Stimulated activated CD8-positive, alpha-beta memory T cell treated with anti-CD3 and anti-CD28 coated beads, Interleukin-12 subunit alpha, Interleukin-12 subunit beta, amount 100 ng/mL, for 24 hours (primary cell): ENCODE measurements around the gene GNB1L.

Experiments
- DNase-seq: peaks from one replicate; pipeline ENCODE4 v3.0.0-alpha.2; 2020; ENCODE audit errors: extremely low read depth

GNB1L gene

DNA sequence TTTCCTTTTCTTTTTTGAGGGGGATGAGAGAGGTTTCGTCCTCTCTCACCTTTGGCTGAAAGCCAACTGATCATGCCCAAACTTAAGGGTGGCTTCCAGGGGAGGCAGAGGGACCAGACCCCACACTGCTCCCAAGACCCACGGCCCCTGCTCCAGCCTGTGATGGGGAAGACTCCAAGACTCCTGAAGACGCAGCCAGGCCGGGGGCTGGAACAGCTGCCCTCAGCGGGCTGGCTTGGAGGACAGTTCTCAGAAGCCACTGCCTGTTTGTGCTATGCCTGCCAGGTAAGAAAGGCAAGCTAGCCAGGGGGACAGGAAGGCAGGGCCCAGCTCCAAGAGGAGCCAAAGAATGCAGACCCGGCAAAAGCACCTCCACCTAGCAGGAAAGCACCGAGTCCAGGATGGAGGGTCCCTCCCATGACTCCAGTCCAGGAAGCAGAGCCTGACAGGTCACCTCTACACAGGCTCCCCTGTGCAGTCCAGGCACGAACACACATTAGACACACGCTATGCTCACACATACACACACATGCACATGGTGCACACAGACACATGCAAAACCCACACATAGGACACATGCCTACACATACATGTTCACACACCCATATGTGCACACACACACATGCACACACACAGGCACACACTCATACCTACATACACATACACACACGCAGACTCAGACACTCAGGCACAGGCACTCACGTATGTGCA, 31.3 kb downstream of the GNB1L start:
- no peak for DNase-seq

DNA sequence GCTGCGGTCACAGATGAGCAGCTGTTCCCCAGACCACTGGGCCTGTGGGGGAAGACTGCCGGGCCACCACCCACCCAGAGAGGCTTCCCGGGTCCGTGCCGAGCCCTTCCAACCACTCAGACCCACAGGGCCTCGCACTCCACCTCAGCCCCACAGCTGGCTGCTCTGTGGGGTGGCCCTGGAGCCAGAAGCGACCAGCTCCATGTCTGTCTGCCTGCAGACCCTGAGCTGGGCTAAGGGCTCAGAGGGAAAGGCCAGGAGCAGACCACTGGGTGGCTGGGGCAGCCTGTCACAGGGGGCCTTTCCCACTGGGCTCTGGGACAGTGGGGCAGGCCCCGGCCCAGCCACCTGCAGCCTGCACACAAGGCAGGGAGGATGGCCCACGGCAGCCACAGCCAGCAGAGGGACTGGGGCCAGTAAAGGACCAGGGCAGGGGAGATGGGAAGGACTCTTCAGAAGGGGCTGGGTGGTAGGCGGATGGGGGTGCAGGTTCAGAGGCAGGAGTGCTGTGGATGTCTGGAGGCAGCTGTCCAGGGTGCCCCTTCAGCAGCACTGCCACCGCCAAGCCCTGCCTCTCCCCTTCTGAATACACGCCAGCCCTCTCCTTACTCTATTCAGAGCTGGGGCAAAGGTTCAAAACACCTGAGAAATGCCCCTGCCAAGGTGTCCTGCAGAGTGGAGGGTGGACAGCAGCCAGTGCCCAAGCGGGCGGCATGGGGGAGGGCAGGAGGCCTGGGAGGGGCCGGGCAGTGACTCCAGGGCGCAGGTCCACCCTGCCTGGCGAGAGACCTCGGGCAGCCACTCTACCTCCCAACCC, 32.2 kb downstream of the GNB1L start:
- DNase-seq, result no peak

DNA sequence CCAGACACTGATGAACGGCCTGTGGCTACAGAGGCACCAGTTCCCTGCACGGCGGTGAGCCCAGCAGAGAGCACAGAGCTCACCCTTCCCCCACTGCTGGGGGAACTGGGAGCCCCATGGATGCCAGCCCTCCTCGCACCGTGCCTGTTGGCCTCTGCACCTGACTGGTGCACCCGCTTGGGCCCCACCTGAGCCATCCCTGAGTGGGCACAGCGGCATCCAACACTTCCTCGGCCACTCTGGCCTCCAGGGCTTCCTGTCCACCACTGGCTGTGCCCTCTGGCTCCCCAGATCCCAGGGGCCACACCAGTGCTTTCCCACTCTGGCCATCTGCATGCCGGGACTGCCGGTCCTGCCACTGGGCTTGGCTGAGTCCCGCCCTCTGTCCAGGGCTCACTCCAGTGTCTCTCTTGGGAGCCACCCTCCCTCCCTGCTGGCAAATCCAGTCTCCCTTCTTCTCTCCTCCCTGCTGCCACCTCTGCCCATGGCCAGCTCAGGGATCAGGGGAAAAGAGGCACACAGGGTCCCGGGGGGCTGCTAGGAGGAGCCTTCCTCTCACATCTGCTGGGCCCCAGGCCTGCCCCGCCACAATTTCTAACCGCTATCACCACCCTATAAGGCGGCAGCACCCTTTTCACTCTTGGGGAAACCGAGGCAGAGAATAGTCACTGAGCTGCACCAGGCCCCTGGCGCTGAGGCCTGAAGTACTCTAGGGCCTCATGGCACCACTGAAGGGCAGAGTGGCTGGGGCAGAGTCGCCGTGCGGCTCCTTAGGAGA, 33.0 kb downstream of the GNB1L start:
- DNase-seq, result no peak

DNA sequence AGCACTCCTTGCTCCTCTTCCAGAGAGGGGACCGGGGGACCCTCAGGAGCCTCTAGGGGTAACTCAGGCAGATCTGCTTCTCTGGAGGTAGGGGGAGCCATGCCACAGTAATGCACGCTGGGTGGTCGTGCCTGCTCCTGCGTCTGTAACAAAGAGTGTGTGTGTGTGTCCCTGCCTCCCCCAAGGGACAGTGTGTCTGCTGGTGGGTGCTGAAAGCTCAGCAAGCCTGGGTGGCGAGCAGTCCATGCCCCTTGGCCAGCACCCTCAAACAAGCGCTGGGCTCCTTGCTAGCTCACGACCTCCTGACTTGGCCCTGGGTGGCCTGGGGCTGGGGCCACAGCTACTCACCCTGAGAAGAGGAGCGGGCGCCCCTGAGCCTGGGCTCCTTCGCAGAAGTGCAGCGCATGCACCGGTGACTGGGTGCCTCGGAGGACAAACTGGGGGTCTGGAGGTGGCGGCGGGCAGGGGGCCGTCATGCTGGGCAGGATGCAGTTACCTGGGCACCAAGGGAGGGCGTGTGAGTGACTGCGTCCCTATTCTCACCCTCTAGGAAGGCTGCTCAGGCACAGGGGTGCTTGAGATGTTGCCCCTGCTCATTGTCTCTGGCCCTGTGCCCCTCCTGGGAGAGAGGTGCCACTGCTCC, 33.7 kb downstream of the GNB1L start:
- DNase-seq, result no peak

DNA sequence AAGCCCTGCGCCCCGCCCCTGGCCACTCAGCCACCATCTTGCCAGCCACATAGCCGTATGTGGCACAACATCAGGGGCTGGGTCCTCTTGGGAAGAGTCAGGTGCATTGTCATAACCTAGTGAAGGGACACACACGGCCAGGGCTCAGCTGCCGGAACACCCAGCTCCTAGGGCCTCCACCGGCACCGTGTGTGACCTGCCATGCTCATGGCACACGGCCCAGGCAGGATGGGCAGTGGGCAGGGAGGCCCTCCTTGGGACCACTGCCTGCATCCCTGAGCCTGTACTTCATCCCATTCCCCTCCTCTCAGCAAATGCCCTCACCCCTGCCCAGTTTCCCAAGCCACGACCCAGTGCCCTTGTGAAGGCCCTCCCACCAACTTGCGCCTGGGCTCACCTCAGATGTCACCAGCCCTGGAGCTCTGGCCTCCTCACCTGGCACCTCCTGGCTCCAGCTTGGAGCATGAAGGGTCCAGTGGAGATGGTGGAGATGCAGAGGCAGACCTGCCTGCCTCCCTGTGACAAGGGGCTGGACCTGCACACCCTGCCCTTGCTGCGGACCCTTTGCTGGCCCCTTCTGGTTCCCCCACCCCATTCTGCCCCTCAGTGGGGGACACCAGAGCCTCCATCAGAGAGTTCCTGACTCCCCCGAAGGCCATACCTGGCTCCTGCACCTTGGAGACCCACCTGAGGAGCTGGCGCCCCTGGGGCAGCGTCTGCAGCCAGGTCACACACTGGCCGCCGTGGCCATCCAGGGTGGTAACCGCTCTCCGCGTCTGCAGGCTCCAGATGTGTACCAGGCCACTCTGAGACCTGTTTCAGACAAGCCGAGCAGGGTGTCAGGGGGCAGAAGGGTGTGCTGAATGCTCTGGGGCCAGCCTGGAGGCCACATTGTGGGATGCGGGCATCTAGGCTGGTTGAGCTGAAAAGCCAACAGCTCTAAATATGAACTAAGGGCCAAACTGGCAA, 34.5 kb downstream of the GNB1L start:
- DNase-seq, result no peak

DNA sequence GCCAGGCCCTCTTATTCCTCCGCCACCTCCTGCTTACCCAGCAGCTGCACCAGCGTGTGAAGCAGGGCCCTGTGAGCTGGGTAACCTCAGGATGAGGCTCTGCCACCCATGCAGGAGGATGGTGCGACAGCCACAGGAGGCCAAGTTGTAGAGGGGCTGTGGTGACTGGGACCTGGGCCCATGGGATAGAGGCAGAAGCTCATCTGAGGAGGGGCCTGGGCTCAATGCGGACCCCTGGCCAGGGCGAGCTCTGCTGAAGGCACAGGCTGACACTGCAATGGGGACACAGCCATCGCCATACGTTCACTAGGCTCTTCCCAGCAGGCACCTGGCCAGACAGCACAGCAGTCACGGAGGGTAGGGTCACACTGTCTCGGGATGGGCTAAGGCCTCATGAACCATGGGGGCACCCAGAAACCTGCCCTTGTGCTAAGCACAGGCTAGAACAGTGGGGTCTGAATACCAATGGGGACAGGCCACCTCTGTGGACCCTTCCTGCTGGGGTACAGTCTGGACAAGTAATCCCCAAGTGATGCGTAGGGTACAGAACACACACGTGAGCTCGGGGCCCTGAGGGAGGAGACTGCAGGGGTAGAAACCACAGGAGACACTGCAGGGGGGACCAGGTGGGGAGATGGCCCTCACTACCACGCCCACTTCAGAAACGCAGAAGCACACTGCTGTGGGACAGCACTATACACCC, 35.3 kb downstream of the GNB1L start:
- no peak for DNase-seq

DNA sequence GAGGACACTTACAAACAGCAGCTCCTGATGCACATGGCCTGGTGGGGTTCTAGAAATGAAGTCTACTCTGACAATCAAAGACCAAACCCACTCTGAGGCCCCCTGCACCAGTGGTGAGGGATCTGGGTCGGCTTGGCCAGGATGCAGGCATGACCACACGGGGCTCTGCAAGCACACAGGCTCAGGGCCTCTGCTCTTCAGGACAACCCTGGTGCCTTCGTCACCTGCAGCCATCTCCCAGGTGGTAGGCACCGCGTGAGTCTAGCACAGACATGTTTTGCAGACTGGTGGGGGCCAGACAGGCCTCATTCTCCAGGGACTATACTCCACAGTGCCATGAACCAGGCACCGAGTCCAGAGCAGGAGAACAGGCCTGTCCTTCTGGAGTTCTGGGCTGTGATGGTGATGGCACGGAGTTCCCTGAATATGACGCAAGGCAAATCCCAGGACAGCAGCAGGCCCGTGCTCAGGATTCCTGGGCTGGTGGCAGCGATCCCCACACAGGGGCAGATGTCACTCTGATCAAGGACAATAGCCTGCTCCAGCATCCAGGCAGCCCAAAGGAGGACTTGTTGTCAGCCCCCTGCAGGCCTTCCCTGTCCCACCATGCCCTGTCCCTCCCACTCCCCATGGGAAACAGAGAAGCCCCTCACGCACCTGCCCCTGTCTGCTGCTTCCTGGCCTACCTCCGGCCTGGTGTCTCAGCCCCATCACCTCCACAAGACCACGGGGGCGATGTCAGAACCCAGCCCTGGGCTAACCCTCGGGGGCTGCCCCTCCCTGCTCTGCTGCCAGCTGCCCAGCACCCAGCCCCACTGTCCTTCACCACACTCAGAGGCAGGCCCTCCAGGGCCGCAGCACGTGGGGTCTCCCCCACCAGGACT, 36.1 kb downstream of the GNB1L start:
- no peak for DNase-seq

DNA sequence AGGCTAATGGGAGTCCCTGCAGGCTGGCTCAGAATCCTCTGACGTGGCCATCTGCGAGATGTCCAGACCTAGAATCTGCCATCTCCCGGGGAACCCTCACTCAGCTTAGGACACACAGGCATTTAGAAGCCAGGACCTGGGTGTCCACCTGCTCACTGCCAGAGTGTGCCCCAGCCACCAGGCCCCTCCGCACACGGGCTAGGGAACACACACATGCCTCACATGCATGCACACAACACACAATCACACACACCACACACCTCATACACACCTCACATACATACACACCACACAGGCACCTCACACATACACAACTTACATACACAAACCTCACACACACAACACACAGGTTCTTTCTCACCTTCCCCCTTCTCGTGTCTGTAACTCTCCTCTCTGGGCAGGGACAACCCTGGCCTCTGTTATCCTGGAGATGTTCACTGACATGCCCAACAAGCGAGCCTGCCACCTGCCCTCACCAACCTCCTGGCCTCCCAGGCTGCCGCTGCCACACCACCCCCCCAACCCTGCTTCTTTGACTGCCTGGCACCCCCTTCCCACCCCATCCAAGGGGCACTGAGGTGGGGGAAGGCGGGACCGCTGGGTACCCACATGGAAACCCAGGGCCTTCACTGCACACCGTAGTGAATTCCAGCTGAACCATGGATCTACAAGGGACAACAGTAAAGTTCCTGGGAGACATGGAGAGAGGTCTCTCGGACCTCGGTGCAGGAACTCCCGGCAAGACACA, 38.1 kb downstream of the GNB1L start:
- no peak for DNase-seq

DNA sequence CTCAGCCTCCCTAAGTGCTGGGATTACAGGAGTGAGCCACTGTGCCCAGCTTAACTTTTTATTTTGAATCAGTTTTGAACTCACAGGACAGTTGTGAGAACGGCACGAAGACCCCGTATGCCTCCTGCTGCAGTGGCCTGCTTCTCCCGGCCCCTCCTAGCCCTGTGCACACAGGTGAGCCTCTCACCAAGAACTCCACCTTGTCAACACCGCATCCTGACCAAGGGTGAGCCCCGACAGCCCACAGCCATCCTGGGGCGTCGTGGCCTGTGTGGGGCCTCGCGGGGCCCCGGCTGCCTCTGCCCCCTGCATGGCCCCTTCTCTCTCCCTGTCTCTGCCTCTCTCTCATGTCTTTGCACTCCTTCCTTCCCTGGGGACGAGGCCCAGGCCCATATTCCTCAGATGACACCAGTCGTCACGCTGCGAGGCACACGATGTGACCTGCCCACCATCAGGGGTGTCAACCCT, 38.8 kb downstream of the GNB1L start:
- no peak for DNase-seq

DNA sequence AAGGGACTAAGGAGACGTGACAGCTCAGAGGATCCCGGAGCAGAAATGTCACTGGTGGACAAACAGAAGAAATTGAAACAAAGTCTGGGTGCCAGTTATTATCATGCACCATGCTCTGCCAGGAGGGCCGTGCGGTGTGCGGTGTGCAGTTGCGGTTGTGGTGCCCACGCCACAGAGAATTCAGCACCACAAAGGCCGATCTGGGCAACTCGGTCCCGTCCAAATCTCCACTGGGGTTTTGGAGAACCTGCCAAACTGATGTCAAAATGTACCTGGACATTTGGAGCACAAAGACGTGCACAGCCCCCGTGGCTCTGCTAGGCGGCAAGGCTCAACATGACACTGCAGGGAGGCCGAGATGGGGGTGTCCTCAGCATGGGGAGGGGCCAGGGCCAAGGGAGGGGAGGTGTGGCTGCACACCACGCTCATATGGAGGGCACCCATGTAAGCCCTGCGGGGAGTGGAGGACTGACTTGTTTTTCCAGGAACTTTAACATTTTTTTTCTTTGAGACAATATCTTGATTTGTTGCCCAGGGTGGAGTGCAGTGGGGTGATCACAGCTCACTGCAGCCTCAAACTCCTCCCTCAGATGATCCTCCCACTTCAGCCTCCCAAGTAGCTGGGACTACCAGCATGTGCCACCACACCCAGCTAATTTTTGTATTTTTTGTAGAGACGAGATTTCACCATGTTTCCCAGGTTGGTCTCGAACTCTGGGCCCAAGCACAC, 39.4 kb downstream of the GNB1L start:
- DNase-seq, result no peak

DNA sequence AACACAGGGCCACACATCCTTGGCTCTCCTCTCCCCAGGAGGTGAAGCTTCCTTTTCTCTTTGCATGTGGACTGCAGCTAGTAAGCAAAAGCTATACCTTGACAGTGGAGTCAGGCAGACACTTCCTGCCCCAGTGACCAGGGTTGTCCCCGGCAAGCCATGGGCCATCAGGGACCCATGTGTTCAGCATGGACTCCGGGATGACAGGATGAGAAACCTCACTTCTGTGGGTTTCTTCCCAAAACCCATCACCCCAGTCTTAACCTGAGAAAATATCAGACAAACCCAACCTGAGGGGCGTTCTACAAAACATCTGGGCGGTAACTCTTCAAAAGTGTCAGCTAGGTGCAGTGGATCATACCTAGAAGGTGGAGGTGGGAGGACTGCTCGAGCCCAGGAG, 40.2 kb downstream of the GNB1L start:
- no peak for DNase-seq

DNA sequence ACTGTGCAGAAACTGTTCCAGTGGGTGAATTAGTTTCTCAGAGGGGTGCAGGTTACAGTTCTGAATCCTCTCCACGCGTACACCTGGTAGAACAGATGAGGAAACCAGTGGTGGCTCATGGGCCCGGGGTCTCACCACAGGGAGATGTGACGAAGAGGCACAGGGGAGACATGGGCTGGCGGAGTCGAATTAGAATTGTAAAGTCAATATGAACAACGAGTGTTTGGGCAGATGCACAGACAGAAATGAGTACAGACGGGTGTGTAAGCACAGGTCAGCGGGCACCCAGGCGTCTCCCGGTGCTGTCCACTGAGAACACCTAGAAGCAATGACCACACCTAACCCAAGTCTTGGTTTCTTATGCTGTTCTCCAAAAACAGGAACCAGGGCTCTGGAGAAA, 41.8 kb downstream of the GNB1L start:
- DNase-seq, result no peak

DNA sequence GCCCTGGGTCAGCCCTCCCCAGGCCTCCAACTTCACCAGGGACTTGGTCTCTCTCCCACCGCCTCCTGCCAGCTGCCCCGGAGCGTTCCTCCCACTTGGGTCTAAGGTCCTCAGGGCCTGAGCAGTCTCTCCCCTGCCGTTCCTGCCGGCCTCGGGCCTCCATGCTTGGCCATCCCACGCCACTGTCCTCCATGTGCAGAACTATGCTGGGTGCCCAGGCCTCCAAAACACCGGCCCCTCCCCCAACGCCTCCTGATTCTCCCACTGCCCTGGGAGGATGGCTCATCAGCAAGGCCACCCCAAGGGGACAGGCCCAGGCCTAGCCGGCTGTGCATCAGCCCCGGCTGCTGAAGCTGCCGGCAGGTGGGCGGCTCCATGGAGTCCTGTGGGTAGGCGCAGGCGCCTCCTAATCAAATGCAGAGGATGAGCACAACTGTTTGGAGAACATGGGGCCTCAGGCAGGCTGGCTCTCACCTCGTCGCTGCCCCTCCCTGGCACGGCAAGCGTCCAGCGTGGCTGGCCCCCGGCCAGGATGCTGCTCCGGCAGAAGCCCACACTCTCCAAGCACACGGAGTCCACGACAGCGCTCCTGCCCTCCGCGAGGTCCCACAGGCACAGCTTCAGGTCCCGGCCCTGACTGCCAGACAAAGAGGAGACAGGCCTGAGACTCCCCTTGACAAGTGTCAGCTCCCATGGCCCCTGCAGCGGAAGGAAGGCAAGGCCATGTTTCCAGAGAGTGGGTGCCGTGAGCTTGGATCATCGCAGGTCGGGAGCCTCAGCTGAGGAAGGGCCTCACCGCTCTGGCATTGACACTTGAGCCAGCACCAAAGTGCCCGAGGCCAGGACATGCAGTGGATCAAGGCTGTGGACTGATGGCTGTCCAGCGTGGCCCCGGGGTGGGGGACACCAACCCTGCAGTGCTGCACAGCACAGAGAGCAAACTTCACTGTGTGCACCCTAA, 42.6 kb downstream of the GNB1L start:
- no peak for DNase-seq

DNA sequence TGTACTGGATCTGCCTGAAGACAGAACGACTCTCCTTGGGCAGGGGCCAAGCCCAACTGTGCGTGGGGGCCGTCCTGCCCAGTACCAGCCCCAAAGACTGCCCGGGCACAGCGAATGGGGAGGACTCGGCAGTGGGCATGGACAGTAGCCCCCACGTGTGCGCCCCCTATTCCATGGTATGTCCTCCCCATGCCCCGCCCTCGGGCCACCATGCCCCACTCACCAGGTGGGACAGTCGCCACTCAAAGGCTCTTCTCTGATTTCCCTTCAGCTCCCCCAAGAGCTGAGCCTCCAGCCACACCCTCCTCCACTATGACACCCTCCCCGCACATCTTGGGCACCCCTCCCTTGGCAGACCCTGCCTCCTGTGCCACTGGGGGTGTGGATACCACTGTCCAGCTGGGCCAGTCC, 43.5 kb downstream of the GNB1L start:
- no peak for DNase-seq

DNA sequence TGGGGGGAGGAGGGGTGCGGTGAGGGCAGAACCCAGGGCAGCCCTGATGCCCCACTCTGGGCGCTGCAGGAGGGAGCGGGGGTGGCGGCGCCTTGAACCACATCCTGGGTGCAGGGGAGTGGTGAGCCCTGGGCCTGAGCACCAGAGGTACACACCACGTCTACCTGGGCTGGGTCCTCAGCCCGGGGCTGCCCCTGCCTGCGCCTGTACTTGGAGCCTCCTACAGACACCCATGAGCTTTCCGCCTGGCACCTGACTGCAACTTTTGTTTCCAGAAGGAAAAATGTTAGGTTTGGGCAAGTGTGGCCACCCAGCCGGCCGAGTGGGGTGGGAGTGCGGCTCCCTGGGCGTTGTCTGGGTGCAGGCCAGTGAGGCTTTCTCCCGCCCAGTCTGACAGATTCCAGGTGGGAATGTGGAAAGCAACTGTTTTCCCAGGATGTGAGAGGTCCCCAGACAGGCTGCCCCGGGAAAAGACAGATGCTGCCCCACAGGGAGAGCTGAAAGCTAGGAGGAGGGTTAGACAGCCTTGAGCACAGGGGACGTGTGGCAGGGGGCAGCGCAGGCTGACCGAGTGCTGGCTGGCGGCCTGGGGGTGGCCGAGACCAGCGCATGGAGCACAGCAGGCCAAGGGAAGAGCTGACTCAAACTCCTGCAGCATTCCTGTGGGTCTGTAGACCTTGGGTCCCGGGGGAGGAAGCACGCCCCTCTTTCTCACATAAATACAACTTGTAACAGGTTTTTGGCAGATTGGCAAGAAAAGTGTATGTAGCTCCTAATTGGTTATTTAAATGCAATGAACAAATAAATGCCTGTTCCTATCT, 44.1 kb downstream of the GNB1L start:
- no peak for DNase-seq

DNA sequence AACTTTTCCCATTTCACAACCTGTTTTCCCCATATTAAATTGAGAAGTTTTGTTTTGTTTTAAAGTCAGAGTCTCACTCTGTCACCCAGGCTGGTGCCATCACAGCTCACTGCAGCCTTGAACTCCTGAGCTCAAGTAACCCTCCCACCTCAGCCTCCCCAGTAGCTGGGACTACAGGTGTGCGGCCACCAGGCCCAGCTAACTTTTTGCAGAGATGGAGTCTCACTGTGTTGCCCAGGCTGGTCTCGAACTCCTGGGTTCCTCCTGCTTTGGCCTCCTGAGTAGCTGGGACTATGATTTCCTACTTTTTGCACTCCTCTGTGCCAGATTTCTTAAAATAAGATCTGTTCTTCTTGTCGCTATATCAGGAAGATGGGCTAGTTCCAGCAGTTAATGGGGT, 44.9 kb downstream of the GNB1L start:
- DNase-seq, result no peak
